Astrocyte of the hippocampus (primary cell): ENCODE measurements around the gene OR52B2.
"Not testable (repeated sequence)": the region's sequence is repeated elsewhere in the genome, so short reads cannot be mapped to it uniquely, and the experiment has no call there.

Experiments used
- DNase-seq: peaks from one replicate; pipeline ENCODE4 v3.0.0; 2011; ENCODE audit warnings: low read depth, low spot score

Gene OR52B2

DNA sequence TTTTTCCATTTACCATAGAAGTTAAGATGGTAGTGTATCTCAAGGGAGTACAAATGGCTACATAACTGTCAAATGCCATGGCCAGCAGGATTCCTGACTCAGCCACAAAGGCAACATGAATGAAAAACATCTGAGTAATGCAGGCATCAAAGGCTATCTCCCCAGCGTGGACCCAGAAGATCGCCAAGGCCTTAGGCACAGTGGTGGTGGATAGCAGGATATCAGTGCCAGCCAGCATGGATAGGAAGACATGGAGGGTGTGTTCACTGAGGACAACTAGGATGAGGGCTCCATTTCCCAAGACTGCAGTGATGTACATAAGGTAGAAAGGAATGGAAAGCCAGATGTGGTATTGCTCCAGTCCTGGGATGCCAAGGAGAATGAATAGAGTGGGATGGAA, 18.0 kb downstream of the OR52B2 start:
- no peak for DNase-seq

DNA sequence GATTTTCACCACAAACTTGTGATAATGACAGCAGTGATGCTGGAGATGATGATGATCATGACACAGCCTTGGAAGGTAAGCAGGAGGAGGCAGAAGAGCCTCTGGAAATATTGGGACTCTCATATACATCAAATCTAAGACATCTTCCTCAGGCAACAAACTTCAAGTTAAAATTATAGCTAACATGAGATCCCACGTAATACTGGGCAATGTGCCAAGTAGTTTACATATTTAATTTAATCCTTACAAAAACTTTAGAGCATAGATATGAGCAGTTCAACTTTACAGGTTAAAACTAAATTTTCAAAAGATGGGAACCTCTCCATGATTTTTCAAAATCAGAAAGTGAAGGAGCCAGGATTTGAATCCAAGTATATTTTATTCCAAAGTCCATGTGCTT, 19.0 kb downstream of the OR52B2 start:
- DNase-seq: no peak

DNA sequence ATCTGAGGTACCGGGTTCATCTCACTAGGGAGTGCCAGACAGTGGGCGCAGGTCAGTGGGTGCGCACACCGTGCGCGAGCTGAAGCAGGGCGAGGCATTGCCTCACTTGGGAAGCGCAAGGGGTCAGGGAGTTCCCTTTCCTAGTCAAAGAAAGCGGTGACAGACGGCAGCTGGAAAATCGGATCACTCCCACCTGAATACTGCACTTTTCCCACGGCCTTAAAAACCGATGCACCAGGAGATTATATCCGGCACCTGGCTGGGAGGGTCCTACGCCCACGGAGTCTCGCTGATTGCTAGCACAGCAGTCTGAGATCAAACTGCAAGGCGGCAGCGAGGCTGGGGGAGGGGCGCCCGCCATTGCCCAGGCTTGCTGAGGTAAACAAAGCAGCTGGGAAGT, 26.4 kb downstream of the OR52B2 start:
- not testable (repeated sequence) for DNase-seq

DNA sequence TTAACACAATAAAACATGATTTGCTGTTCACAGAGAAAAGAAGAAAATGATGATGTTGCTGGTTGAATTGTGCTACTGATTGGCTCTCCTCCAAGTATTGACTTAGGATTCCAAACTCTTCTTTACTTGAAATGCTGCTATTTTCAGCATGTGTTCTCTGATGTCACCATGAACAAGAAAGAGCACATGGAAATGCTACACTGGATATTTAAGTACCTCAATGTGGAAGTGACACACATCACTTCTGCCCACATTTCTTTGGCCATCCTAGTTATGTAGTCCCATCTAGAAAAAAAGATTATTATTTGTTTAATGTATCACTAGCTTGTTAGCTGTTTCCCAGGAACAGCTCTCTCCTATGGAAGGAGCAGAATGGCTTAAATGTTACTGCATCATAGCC, 27.2 kb downstream of the OR52B2 start:
- no peak for DNase-seq

DNA sequence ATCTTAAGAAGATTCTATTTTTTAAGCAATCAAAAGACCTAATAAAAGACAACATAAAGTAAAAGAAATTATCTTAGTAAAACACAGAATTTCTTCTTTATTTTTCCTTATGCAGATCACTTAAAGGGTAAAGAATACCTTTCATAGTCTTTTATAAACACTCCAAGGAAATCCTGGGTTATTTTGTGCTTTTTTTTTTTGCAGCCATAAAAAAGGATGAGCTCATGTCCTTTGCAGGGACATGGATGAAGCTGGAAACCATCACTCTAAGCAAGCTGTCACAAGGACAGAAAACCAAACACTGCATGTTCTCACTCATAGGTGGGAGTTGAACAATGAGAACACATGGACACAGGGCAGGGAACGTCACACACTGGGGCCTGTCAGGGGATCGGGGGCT, 34.2 kb downstream of the OR52B2 start:
- not testable (repeated sequence) for DNase-seq

DNA sequence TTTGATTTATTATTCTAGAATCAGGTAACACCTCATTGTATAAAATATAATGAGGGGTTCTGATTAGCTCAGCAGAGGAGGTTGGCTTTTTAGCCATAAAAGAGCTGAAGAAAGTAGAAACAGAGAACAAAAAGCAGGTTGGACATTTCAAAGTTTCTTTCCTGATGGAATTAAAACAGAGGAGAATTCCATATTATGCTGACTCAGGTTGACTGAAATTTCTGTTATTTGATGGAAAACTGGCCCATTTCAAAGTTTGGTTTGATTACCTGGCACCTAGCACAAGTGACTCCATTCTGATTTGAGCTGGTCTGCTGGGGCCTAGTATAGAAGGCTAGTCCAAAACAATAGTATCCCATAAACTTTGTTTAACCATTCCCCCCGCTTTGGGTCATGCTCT, 37.7 kb downstream of the OR52B2 start:
- no peak for DNase-seq

DNA sequence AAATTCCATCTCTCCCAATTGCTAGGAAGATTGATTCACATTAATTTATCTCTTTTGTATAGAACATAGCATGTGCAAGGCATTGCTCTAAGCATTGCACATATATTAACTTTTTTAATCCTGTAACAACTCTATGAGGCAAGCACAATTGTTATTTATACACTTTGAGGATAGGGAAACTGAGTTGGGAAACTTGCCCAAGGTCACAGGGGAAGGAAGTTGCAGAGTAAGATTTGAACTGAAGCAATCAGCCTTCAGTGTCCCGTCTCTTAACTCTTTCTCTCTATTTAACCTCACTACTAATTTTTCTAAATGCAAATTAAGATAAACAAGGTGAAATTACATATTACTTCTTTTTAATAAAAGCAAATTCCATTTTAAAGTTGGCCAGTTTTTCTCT, 40.5 kb downstream of the OR52B2 start:
- no peak for DNase-seq

DNA sequence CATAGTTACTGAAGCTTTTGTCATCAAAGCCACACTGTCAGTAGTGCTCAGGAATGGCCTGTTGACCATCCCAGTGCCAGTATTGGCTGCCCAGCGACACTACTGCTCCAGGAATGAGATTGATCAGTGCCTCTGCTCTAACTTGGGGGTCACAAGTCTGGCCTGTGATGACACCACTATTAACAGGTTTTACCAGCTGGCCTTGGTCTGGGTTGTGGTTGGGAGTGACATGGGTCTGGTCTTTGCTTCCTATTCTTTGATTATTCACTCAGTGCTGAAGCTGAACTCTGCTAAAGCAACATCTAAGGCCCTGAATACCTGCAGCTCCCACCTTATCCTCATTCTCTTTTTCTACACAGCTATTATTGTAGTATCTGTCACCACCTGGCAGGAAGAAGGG, 41.1 kb downstream of the OR52B2 start:
- no peak for DNase-seq

DNA sequence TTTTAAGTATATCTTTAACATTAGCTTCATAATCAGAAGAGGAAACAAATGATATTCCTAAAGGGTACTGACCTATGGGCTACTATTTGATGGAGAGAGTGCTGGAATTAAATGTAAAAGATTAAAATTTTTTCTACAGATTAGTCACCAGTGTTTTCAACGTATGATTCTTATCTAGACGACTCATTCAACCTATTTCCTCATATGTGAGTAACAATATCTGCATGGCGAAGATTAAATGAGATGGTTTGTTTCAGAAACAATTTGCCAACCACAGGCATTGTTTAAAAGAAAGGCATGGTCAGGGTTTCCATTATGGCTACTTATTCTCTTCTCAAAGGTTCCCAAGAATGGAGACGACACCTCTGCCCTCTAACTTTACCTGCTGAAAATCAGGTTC, 42.2 kb downstream of the OR52B2 start:
- no peak for DNase-seq

DNA sequence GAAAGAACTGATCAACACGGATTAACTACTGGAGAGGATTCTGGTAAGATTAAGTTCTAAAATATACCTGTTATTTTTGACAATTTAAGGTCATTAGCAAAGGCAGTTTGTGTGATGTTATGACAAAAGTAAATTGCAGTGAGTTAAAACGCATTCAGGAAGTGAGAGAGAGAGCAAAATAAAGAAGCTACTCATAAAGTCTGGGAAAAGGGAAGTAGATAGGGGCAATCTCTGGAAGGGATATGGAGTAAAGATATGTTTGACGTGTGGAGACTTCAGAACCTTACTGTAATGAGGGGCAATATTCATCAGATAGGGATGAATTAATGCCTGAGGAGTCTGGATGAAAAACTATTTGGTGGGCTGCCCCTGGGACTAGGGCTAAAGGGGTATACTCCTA, 45.9 kb downstream of the OR52B2 start:
- DNase-seq: no peak
